NCI-H446 (cell line): ENCODE data around the gene MFSD12.
A peak's percentile ranks its signal among the peaks of the same experiment; 100 is the strongest.
"Not testable (repeated sequence)": the region's sequence is repeated elsewhere in the genome, so short reads cannot be mapped to it uniquely, and the experiment has no call there.

Source experiments
- DNase-seq, 2 experiments: peaks; one replicate each; lab custom pipeline; 2025; lab: John Stamatoyannopoulos, UW

The MFSD12 gene

DNA sequence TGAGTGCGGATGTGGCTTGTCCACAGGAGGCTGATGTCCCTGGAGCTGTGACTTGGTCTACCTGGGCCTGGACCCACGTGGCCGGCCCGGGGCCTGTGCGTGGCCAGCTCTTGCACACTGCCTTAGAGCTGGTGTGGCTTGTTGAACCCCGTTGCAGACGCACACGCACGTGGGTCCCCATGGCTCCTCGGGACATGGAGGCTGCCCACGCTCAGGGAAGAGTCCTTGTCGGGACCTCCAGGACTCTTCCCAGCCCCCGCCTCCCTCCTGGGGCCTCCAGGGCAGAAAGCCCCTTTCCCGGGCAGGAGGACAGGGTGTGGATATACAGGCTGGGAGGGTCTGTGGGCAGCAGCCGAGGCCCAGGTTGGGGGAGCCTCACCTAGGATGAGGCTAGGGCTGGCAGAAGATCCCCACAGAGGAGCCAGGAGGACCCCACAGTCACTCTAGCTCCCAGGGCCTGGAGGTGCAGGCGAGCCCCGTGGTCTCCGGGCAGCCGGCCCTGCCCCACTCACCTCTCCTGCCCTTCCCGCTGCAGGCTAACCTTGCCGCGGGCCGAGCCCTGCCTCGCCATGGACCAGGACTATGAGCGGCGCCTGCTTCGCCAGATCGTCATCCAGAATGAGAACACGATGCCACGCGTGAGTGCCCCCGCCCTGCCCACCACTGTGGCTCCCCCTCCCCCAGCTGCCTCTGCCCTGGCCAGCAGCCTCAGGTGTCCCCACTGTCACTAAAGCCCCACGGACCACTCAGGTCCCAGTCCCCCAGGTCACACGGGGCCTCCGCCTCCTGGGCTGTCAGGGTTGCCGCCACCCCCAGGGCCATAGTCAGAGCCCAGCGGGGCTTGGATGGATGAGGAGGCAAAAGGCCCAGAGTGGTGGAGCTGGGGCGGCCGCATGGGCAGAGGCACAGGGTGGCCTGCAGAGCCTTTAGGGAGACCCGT, 34.7 kb downstream of the MFSD12 start:
- no peak for DNase-seq

GRCh38 chr19:3521104-3521445, 36.3 kb downstream of the MFSD12 start:
- no peak for DNase-seq

DNA sequence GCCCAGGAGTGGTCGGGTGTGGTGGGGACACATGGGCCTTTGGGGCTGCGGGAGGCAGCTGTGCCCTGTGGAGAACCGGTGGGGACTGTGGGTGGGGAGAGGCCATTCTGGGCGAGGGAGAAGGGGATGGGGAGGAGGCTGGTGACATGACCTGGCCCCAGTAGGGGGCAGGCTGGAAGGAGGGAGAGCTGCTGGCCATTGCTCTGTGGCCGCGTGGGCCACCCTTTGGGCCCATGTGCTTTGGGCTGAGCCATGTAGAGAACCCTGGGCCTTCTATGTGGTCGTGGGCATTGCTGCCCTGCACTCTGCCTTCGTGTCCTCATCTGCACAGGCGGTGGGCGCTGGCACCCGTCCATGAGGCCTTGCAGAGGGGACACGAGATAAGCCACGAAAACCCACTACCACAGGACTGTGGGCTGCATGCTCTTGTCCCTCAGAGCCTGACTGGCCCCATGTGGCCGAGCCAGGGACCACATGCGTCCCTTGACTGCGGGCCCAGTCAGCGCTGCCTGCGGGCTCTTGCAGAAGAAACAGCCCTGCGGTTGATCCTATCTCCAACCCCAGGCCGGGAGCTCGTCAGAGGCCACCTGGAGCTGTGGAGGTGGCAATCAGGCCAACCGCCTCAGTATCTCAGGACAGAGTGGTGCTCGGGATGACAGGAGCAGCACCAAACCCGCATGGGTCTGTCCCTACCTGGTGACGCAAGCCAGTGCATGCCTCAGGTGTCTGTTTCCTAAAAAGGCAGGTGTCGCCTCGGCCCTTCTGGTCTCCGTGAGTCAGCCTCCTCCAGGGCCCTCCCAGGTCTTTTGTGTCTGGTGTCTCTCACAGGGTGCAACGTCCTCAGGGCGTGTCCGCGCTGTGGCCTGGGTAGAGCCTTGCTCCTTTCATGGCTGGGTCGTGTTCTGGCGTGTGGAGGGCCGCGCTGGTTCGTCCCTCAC, 37.0 kb downstream of the MFSD12 start:
- DNase-seq, result no peak

DNA sequence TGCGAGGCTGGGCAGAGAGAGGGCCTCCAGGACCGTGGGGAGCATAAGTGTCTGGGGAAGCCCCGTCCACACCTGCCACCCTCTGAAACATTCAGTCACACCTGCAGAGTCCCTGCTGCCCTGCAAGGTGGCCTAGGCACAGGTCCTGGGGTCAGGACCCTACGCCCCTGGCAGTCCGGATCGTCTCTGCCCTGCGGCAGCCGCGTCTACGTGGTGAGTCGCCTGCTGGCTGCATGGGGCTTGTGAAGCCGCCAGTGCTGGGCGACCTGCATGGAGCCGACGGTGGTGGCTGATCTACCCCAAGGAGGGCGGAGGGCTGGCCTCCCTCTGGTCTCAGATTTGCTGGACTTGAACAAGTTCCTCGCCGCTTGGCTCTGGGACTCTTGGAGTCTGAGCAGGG, 38.3 kb downstream of the MFSD12 start:
- DNase-seq, result no peak

DNA sequence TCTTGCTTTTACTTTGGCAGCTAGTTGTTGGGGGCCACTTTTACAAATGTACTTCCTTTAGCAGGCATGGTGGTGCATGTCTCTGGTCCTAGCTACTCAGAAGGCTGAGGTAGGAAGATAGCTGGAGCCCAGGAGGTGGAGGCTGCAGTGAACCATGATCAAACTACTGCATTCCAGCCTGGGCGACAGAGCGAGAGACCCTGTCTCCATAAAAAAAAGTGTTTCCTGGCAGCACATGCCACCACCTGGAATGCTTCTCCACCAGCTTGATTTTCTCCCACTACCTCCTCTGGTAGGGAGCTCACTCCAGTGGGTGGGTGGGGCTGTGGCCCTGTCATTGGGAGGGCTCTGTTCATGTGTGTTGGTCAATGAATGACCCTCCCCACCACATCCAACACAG, 38.7 kb downstream of the MFSD12 start:
- no peak for DNase-seq

GRCh38 chr19:3518255-3518654, 39.1 kb downstream of the MFSD12 start:
- no peak for DNase-seq

DNA sequence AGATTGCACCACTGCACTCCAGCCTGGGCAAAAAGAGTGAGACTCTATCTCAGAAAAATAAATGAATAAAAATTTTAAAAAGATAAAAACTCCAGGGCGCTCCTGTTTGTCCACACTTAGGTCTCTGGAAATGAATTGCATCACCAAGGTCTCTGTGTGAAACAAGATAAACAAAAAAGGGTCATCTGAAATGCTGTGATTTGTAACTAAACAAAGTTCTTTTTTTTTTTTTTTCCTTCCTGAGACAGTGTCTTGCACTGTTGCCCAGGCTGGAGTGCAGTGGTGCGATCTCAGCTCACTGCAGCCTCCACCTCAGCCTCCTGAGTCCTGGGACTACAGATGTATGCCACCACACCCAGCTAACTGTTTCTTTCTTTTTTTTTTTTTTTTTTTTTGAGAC, 39.7 kb downstream of the MFSD12 start:
- no peak for DNase-seq

DNA sequence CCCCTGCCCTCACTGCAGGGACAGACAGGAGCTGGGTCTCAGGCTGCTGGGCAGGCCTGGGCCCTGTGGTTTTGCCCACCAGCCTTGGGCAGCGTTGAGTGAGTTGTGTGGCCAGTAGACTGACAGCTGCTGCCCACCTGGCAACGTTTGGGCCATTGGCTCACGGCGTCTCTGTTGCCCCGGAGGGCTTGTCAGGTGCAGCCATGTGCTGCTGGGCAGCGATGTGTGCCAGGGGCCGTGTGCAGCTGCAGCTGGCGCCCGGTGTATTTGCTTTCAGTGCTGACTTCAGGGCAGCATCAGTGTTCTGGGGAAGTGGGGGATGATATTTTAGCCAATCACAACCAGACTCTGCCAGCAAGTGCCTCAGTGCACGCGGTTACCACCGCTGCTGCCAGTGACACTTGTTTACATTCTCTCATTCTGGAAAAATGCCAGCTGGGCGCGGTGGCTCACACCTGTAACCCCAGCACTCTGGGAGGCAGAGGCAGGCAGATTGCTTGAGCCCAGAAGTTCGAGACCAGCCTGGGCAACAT, 40.6 kb downstream of the MFSD12 start:
- DNase-seq, result peak in 1 of 2 experiments; percentile 39

GRCh38 chr19:3515891-3516422, 41.4 kb downstream of the MFSD12 start:
- no peak for DNase-seq

GRCh38 chr19:3514930-3515329, 42.5 kb downstream of the MFSD12 start:
- no peak for DNase-seq

DNA sequence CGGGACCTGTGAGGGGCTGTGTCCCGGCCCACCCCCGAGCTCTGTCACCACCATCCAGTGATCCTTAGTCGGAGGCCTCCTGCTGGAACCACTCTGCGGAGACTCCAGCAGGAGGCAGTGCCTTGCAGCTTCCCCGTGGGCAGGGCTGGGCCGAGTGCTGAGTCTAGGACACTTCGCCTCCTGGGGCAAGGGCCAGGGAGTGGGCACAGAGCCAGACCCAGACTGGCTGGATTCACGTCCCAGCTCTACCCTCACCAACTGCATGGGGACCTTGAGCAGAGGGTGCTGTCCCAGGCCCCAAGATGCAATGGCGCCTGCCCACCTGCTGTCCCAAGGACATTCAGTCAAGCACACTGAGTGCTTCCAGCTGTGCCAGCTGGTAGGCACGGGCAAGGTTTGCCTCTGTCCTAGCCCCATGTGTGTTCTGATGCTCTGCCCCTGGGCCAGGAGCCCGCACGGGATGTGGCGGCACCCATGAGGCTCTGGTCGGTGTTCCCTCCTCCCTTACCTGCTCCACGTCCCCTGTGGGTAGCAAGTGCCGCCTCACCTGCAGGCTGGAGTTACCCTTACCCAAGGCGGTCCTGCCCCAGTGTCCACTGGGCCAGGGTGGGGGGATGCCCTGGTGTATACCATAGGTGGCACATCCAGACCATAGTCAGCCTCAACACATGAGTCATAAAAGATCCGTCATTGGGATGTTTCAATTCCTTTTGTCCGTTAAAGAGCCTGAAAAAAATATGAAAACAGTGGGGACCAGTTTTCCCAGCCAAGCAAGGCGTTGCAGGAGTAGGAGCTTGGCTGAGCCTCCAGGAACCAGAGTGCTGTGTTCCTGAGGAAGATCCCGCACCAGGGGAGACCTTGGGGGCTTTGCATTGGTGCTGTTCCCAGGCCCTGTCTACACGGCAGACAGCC, 43.9 kb downstream of the MFSD12 start:
- no peak for DNase-seq

GRCh38 chr19:3512562-3513228, 44.7 kb downstream of the MFSD12 start:
- DNase-seq, result no peak

DNA sequence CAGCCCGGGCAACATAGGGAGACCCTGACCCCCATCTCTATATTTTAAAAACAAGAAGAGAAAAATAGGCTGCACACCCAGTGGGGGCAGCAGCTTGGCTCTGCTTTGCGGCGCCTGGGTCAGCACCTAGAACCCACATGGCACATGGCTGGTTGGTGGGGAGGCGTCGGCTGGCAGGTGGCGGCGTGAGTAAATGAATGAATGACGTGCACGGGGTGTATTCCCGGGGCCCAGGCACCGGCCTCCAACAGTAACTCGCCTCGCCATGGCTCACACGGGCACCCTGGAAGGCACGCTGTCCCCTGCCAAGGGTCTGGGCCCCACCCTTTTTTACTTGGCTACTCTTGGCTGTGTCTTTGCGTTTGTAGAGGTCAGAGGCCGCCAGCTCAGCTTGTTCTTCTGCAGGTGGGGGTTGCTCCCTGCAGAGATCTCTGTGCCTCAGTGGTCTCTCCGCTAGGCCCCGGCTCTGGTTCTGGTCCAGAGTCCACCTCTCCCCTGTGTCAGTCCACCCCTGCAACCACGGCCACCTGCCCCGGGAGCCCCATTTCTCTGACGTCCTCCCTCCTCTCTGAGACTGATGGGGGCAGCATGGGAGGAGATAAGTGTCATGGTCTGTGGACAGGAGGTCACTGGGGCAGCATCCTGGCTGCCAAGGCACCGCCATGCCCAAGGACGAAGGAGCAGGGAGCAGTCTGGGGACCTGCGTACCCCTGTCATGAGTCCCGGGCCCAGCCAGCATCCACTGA, 45.7 kb downstream of the MFSD12 start:
- no peak for DNase-seq

- no peak for DNase-seq
Measured at GRCh38 chr19:3510727-3511126, 46.7 kb downstream of the MFSD12 start.

- DNase-seq, result no peak
Measured at GRCh38 chr19:3509566-3509989, 47.8 kb downstream of the MFSD12 start.

- no peak for DNase-seq
Measured at GRCh38 chr19:3508771-3509535, 48.4 kb downstream of the MFSD12 start.

GRCh38 chr19:3508121-3508661, 49.2 kb downstream of the MFSD12 start:
- DNase-seq, result not testable (repeated sequence)

DNA sequence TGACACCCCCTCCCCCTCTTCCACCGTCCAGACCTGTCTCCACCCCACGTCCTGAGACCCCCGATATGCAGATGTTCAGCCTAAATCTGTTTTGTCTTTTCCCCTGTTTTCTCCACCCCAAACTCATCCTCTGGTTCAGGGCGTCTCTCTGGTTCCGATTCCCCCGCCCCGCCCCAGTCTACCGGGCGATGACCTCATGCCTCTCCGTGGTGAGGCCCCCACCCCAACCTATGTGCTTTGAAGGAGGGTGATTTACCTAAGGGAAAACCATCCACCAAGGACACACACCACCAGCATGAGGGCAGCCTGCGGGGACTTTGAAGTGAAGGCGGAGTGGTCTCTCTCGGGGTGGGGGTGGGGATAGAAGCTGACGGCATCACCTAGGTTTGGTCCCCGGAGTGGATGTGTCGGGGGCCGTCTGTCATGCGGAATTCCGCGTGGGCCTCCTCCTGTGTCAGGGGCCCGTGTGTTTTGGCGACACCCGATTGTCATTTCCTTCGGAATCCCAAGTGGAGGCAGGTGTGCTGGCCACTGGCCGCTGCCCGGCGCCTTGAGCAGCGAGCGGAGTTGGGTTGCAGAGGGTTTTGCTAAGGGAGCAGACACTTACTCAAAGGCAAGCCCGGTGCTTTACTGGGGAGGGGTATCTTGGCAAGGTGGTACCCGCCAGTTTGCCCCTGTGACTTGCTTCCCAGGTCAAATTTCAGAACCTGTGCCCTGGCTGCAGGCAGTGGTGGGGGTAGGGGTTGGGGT, 49.8 kb downstream of the MFSD12 start:
- DNase-seq, result no peak
